Natural killer cell treated with Interleukin-12 subunit alpha and Interleukin-12 subunit beta and Interleukin-15 and Interleukin-18, amount 100 ng/mL, for 72 hours (primary cell): ENCODE data around the gene RMI2. TPM values are rescaled to one million over a fixed set of nuclear protein-coding genes. Genes with fewer than 3 reads are reported as not detected.

Experiments
- ATAC-seq, 2 donors: fragments of 150-1000 bp; cut with Tn5 transposase in 1 of 2; sonication (Bioruptor Pico), chemical (Tn5 transposase) in 1 of 2; 2 replicates each; pipeline ENCODE4 v1.10.0; 2021
- DNase-seq: peaks from one replicate; pipeline ENCODE4 v3.0.0; 2022; ENCODE audit warnings: low spot score
- H3K27ac Mint-ChIP-seq, 2 donors: 1 replicate in 1 of 2; 2 replicates in 1 of 2; pipeline ENCODE4 v1.8.0; 2022; ENCODE audit warnings: mixed read lengths in 2 of 2, mild to moderate bottlenecking in 1 of 2, moderate library complexity in 1 of 2
- H3K27me3 Mint-ChIP-seq, 2 donors: 1 replicate in 1 of 2; 2 replicates in 1 of 2; pipeline ENCODE4 v1.8.0; 2022; ENCODE audit warnings: mixed read lengths in 2 of 2
- H3K36me3 Mint-ChIP-seq: one replicate; pipeline ENCODE4 v1.8.0; 2022; ENCODE audit warnings: mixed read lengths
- H3K4me1 Mint-ChIP-seq, 2 donors: 1 replicate in 1 of 2; 2 replicates in 1 of 2; pipeline ENCODE4 v1.8.0; 2022; ENCODE audit warnings: low read depth in 2 of 2, mixed read lengths in 2 of 2, mild to moderate bottlenecking in 1 of 2
- H3K4me3 Mint-ChIP-seq: one replicate; pipeline ENCODE4 v1.8.0; 2022; ENCODE audit warnings: mixed read lengths
- H3K9me3 Mint-ChIP-seq: 2 replicates; pipeline ENCODE4 v1.8.0; 2022; ENCODE audit warnings: mixed read lengths
- total RNA-seq, 2 donors: library from RNA; stranded (reverse); gene quantifications; one replicate each; pipeline ENCODE4 v1.2.3, GENCODE V29; 2022

Gene RMI2
- total RNA-seq, 2 donors from 2014 or later = 11.6 to 15.2 TPM

DNA sequence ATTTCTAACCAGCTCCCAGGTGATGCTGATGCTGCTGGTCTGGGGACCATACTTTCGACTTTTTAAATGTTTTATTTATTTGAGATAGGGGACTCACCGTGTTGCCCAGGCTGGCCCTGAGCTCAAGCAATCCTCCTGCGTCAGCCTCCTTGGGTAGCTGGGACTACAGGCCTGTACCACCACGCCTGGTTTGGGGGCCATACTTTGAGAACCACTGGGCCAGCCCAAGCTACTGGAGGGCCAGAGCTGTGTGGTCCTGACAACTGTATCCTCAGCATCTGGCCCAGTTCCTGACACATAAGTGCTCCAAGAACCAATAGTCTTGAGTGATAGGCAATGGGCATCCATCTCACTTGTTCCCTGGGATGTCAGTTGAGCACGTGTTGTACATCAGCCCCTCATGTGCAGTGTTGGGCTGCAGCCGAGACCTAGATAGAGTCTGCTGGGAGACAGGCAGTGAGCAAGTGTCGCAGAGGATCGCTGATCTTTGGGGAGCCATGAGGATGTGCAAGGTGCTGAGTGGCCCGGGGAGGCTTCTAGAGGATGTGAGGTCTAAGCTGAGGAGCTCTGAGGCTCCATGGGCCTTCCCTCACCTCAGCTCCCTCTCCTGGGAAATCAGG lies 1.6 kb downstream of the RMI2 start:
- Mint-ChIP-seq H3K27ac (peak overlapping the region; percentile 73 to 74), H3K36me3 (peaks cover 6% of the 10 kb centered on the region), H3K9me3 (no peaks in the 10 kb centered on the region), H3K4me3 (peak overlapping the region; percentile 92), H3K27me3 (peaks cover 0 to 24% of the 10 kb centered on the region in 2 donors), H3K4me1 (peaks cover 29 to 35% of the 10 kb centered on the region in 2 donors)
- DNase-seq = no peak
- ATAC-seq = no peak

DNA sequence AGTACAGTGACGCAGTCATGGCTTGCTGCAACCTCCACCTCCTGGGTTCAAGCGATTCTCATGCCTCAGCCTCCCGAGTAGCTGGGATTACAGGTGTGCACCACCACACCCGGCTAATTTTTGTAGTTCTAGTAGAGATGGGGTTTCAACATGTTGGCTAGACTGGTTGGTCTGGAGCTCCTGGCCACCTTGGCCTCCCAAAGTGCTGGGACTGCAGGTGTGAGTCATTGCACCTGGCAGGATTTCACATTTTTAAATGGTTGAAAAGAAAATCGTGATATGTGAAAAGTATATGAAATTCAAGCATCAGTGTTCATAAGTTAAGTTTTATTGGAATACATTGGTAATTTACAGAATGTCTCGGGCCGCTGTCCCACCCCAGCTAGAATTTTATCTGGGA lies 2.6 kb downstream of the RMI2 start:
- H3K27ac Mint-ChIP-seq = peak overlapping the region in 1 of 2 donors; percentile 74
- peaks cover 0 to 24% of the 10 kb centered on the region in 2 donors for H3K27me3 Mint-ChIP-seq
- no peak for ATAC-seq
- H3K9me3 Mint-ChIP-seq = no peaks in the 10 kb centered on the region
- no peak for DNase-seq
- no peak overlapping the region for H3K4me3 Mint-ChIP-seq
- H3K4me1 Mint-ChIP-seq = peaks cover 30 to 32% of the 10 kb centered on the region in 2 donors
- H3K36me3 Mint-ChIP-seq = peaks cover 6% of the 10 kb centered on the region

DNA sequence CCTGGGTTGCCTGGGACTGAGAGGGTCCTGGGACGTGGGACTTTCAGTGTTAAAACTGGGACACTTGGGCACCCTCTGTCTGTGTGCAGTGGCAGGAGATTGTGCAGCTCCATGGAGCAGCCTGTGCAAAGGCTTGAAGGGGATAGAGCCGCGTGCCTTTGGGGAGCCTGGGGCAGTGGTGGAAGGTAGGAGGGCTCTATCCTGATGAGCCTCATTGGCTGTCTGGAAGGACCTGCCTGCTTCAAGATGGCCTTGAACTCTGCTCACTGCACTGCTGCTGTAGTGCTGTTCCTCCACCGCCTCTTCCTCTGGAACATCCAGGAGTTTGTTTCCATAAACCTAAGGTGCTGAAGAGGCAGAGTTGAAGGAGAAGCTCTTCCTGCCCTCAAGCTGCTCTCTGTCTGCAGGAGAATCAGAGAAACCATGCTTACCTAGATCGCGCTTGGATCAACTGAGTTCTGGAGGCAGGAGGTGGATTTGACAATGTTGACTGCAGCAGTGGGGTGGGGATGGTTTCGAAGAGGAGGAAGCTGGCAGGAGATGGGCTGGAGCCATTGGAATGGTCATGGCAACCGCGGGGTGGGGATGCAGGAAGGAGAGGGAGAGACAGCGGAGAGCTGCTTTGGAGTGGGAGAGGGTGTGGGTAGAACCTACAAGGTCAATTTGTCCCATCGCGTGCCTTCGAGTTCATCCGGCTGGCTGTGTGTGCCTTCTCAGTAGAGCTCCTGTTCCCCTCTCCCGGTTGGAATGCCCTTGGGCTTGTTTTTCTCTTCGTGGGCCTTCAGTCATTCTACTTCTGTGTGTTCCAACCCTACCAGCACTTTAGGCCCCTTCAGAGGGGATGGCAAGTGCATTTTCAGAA lies 3.7 kb downstream of the RMI2 start:
- Mint-ChIP-seq H3K4me1 (peaks cover 38 to 42% of the 10 kb centered on the region in 2 donors), H3K27me3 (peaks cover 0 to 28% of the 10 kb centered on the region in 2 donors), H3K9me3 (no peaks in the 10 kb centered on the region), H3K36me3 (peaks cover 6% of the 10 kb centered on the region), H3K4me3 (no peak overlapping the region), H3K27ac (peak overlapping the region in 1 of 2 donors; percentile 62)
- no peak for ATAC-seq
- DNase-seq = no peak

DNA sequence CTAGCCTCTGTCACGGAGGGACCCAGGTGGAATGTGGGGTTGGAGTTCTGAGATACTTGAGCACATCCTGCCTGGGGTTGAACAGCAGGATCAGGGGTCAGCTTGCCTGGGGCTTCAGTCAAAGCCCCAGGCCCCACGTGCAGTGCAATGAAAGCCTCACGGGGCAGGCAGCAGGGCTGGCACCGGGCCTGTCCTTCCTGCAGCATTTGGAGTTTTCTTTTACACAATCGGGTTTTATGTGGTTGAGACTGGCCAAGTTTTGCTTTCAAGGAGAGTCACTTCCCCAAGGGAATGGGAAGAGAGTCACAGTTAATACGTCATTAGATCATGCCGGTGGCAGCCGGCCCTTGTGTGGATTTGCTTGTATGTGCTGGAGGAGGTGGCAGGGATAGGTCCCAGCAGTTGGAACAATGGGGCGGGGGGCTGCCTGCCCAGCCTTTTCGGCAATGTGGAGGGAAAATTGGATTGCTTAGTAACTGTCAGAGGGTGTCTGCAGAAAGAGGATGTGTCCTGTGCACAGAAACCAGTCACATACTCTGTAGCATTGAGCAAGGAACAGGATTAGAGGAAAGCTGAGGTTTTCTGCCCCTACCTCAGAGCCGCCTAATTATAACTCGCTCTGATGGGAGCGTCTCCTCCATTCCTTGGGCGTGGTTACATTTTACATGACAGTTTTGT lies 4.5 kb downstream of the RMI2 start:
- peaks cover 46 to 50% of the 10 kb centered on the region in 2 donors for H3K4me1 Mint-ChIP-seq
- ATAC-seq (no peak), DNase-seq (no peak)
- peaks cover 6% of the 10 kb centered on the region for H3K36me3 Mint-ChIP-seq
- H3K27me3 Mint-ChIP-seq = peaks cover 0 to 28% of the 10 kb centered on the region in 2 donors
- no peak overlapping the region for H3K4me3 Mint-ChIP-seq
- H3K27ac Mint-ChIP-seq = peak overlapping the region in 1 of 2 donors; percentile 39
- H3K9me3 Mint-ChIP-seq = no peaks in the 10 kb centered on the region

DNA sequence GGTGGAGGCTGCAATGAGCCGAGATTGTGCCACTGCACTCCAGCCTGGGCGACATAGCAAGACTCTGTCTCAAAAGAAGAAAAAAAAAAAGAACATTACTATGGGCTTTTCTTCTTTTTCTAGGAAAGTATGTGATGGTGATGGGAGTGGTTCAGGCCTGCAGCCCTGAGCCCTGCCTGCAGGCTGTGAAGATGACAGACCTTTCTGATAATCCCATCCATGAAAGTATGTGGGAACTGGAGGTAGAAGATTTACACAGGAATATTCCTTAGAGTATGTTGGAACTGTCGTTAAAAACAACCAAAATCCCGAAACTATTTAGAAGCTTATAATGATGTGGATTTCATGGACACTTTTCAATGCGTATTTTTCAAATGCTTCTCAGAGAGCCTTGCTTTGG lies 5.3 kb downstream of the RMI2 start:
- Mint-ChIP-seq H3K4me1 (peaks cover 49 to 51% of the 10 kb centered on the region in 2 donors), H3K9me3 (no peaks in the 10 kb centered on the region), H3K36me3 (peaks cover 6% of the 10 kb centered on the region), H3K27me3 (peaks cover 0 to 28% of the 10 kb centered on the region in 2 donors), H3K4me3 (no peak overlapping the region), H3K27ac (no peak overlapping the region)
- no peak for ATAC-seq
- no peak for DNase-seq

DNA sequence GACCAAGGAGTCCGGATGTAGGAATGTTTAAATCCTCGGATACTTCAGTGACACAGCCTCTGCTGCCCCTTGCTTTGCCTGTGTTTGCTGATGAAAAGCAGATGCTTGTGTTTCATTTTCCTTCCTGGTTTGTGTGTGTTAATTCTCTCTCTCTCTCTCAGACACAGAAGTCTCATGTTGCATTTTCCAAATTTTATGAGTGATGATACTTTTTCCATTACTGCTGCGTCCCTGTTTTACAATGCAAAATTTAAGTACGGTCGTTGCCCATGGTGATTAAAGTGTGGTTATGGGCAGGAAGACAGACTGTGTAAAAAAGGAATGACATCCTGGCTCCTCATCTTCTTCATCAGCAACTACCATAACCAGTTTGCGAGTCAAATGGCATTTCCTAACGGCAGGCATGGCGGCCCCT lies 5.7 kb downstream of the RMI2 start:
- Mint-ChIP-seq H3K9me3 (no peaks in the 10 kb centered on the region), H3K27me3 (peaks cover 0 to 28% of the 10 kb centered on the region in 2 donors), H3K4me3 (no peak overlapping the region), H3K4me1 (peaks cover 51 to 53% of the 10 kb centered on the region in 2 donors), H3K36me3 (peaks cover 10% of the 10 kb centered on the region), H3K27ac (no peak overlapping the region)
- no peak for ATAC-seq
- DNase-seq = no peak

DNA sequence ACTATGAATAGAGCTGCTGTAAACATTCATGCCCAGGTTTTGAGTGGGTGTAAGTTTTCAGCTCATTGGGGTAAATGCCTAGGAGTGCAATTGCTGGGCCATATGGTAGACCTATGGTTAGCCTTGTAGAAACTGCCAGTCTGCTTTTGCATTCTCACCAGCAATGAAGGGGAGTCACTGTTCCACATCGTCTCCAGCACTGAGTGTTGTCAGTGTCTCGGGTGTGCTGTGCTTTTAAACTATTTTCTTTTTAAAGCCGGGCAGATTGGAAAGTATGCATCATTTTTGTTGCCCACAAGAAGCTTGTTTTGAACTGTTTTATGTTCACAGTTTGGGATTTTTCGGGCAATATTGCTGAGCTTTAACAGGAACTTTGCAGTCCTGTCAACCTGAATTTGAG lies 7.9 kb downstream of the RMI2 start:
- Mint-ChIP-seq H3K9me3 (no peaks in the 10 kb centered on the region), H3K4me1 (peaks cover 51% of the 10 kb centered on the region in 2 donors), H3K27ac (peak overlapping the region; percentile 88 to 94), H3K4me3 (peak overlapping the region; percentile 80), H3K27me3 (peaks cover 12 to 33% of the 10 kb centered on the region in 2 donors), H3K36me3 (peaks cover 12% of the 10 kb centered on the region)
- ATAC-seq = no peak
- no peak for DNase-seq

DNA sequence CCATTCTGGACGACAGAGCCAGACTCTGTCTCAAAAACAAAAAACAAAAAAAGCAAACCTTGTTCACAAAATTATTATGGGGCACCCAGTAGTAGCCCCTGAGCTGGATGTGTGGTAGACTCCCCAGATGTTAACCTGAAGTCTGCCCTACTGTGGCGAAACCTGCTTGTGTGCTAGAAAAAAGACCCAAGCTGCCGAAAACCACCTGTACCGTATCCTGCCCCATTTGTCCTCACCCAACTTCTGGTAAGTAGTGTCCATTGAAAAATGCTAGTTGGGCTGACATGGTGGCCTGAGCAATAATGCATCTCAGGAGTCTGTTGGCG lies 9.1 kb downstream of the RMI2 start:
- Mint-ChIP-seq H3K4me1 (peaks cover 48 to 49% of the 10 kb centered on the region in 2 donors), H3K27ac (peak overlapping the region; percentile 88 to 94), H3K27me3 (peaks cover 12 to 27% of the 10 kb centered on the region in 2 donors), H3K36me3 (peaks cover 12% of the 10 kb centered on the region), H3K4me3 (peak overlapping the region; percentile 80), H3K9me3 (no peaks in the 10 kb centered on the region)
- DNase-seq (no peak), ATAC-seq (peak in 1 of 2 donors; percentile 26)

DNA sequence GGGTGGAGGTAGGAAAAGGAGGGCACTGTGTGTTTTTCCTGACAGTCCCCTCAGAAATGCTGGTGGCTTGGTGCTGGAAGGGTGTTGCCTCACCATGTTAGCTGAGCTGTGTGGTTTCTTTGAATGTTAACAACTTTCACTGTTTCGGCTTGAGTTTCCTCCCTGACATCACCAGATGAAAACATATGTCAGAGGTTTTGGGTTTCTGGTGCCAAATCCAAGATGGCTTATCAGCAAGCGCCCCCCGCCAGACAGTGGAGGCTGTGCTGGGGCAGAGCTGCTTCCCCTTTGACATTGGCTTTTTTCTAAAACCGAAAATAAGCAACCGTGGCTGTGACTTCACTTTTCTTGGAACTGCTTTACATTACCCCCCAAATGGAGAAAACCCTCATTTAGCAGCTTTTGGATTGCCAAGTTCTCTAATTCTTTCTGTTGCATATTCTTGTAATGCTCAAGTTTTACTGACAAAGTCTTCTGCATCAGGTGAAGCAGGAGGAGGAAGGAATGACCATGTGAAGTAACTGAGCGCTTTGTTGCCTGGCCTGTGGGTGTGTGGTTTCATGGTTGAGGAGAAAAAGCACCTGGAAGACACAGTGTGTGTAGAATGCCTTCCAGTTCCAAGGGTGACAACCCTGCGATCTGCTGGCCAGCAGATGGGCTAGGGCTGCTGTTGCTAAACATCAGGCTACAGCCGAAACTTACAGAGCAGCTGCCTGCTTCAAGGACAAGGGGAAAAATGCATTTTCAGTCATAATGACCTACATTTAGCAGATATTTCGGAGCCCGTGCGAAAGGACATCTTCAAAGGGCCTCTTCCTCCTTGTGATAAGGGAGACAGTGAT lies 9.7 kb downstream of the RMI2 start:
- H3K9me3 Mint-ChIP-seq = no peaks in the 10 kb centered on the region
- H3K36me3 Mint-ChIP-seq = peaks cover 12% of the 10 kb centered on the region
- DNase-seq (peak; percentile 96), ATAC-seq (peak; percentile 95)
- peaks cover 12 to 22% of the 10 kb centered on the region in 2 donors for H3K27me3 Mint-ChIP-seq
- peaks cover 48 to 49% of the 10 kb centered on the region in 2 donors for H3K4me1 Mint-ChIP-seq
- peak overlapping the region; percentile 80 for H3K4me3 Mint-ChIP-seq
- H3K27ac Mint-ChIP-seq = peak overlapping the region; percentile 88 to 94

DNA sequence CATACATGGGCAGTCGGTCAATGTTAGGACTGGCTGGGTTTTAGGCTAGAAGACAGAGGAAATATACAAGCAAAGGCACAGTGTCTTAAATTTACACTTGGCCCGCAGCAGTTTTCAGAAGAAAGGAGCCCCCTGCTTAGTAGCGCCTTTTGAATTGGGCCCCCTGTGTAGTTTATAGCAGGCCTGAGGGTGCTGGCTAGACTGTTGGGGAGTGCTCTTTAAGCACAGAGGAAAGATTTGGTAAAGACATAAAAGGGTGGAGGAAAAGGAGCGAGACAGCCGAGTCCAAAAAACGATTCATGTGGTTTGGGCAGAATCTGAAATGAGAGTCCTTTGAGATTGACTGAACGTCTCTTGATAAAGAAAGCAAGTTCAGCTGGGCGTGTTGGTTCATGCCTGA lies 10.6 kb downstream of the RMI2 start:
- DNase-seq (no peak), ATAC-seq (no peak)
- Mint-ChIP-seq H3K27me3 (peaks cover 18 to 25% of the 10 kb centered on the region in 2 donors), H3K27ac (peak overlapping the region; percentile 88 to 94), H3K36me3 (peaks cover 10% of the 10 kb centered on the region), H3K4me3 (peak overlapping the region; percentile 80), H3K4me1 (peaks cover 57% of the 10 kb centered on the region in 2 donors), H3K9me3 (no peaks in the 10 kb centered on the region)

DNA sequence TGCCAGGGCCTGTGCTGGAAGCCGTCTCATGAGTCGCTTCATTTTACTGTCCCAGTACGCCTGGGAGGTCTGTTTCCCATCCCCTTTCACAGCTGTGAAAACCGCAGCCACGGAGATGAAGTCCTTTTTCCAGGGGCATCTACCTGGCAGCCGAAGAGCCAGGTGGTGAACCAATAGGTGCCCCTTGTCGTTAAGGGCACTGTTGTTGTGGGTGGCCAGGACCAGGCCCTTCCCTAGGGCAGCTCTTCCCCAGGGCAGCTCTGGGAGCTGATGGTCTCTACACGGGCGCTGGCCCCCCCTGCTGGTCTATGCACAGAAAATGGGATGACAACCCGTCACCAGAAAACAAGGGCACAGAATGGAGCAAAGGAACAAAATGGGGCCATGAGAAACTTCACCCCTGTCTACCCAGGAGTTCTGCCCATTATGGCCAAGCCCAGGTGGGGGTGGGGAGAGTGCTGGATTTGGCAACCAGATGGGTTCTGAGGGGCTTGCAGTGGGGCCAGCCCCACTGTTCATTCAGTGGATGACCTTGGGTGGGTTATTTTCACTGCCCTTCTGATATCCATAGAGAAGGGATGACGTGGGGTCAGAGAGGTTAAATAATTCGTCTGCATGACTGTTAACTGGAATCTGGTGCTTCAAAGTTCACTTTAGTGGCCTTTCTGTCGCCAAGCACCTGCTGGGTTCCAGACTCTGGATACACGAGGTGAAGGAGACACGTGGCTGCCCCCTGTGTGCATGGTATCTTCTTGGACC lies 11.5 kb downstream of the RMI2 start:
- Mint-ChIP-seq H3K4me3 (no peak overlapping the region), H3K27me3 (peaks cover 21 to 24% of the 10 kb centered on the region in 2 donors), H3K27ac (peak overlapping the region; percentile 63 to 88), H3K9me3 (no peaks in the 10 kb centered on the region), H3K36me3 (peaks cover 6% of the 10 kb centered on the region), H3K4me1 (peaks cover 66% of the 10 kb centered on the region in 2 donors)
- ATAC-seq = no peak
- peak; percentile 73 for DNase-seq

DNA sequence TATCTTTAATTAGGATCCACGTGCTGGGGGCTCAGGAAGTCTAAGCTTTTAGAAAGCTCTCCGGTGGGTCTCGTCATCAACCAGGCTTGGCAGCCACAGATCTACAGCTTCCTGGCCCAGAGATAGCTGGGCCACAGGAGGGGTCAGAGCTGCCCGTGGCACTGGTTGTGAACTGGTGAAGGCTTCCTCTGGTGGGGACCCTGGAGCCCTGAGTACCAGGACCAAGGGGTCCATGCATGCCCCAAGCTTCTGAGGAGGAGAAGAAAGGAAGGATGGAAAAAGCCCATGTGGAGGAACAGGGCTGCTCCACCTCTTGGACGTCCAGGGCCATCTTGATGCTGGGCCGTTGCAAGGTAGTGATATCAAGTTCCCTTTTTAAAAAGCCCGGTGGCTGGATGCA lies 13.3 kb downstream of the RMI2 start:
- Mint-ChIP-seq H3K4me3 (no peak overlapping the region), H3K27me3 (peaks cover 25 to 30% of the 10 kb centered on the region in 2 donors), H3K27ac (no peak overlapping the region), H3K9me3 (no peaks in the 10 kb centered on the region), H3K36me3 (peaks cover 6% of the 10 kb centered on the region), H3K4me1 (peaks cover 75 to 76% of the 10 kb centered on the region in 2 donors)
- DNase-seq (no peak), ATAC-seq (no peak)
